Loucy (cell line): Measurements from ENCODE around the gene LRRC66.

Source experiments
- H2AFZ ChIP-seq: fragments of 200-600 bp; sonication (generic); 2 replicates; pipeline ENCODE4 v1.6.0; 2016; ENCODE audit warnings: antibody characterized with exemption, mild to moderate bottlenecking, low read length, moderate library complexity
- H3F3A ChIP-seq: fragments of 200-600 bp; 2 replicates; pipeline ENCODE4 v1.6.0; 2016; ENCODE audit warnings: antibody characterized with exemption, low read depth, mild to moderate bottlenecking
- H3K27me3 ChIP-seq: fragments of 200-600 bp; sonication (generic); 2 replicates; pipeline ENCODE4 v1.6.1; 2014; ENCODE audit warnings: low read length, mild to moderate bottlenecking; ENCODE audit not compliant: insufficient read depth, poor library complexity, severe bottlenecking
- H3K36me3 ChIP-seq: fragments of 200-600 bp; sonication (generic); 2 replicates; pipeline ENCODE4 v1.6.1; 2016; ENCODE audit warnings: low read length; ENCODE audit not compliant: insufficient read depth
- H3K4me1 ChIP-seq: fragments of 200-600 bp; sonication (generic); 2 replicates; pipeline ENCODE4 v1.5.1; 2014; ENCODE audit warnings: low read length, mild to moderate bottlenecking; ENCODE audit not compliant: insufficient read depth, poor library complexity, severe bottlenecking
- H3K4me2 ChIP-seq: fragments of 200-600 bp; sonication (generic); 2 replicates; pipeline ENCODE4 v1.6.0; 2014; ENCODE audit warnings: antibody characterized with exemption, low read length, low read depth, mild to moderate bottlenecking; ENCODE audit not compliant: poor library complexity, severe bottlenecking
- H3K4me3 ChIP-seq: fragments of 200-600 bp; sonication (generic); 2 replicates; pipeline ENCODE4 v1.5.1; 2014; ENCODE audit warnings: low read length, mild to moderate bottlenecking, mixed read lengths; ENCODE audit not compliant: poor library complexity, severe bottlenecking
- H3K79me2 ChIP-seq: fragments of 200-600 bp; sonication (generic); 2 replicates; pipeline ENCODE4 v1.6.1; 2014; ENCODE audit warnings: low read length; ENCODE audit not compliant: insufficient read depth
- H3K9ac ChIP-seq: fragments of 200-600 bp; sonication (generic); 2 replicates; pipeline ENCODE4 v1.6.0; 2014; ENCODE audit warnings: mild to moderate bottlenecking, low read depth, low read length, moderate library complexity; ENCODE audit not compliant: poor library complexity, severe bottlenecking
- H3K9me2 ChIP-seq: fragments of 200-600 bp; sonication (generic); replicated peaks from 2 replicates; pipeline ENCODE4 v1.6.1; 2016; ENCODE audit warnings: low read depth, low read length, mixed read lengths
- H3K9me3 ChIP-seq: fragments of 200-600 bp; sonication (generic); 2 replicates; pipeline ENCODE4 v1.6.1; 2014; ENCODE audit warnings: mild to moderate bottlenecking, antibody characterized with exemption, low read length, low read depth; ENCODE audit not compliant: insufficient read depth
- H4K20me1 ChIP-seq: fragments of 200-600 bp; sonication (generic); 2 replicates; pipeline ENCODE4 v1.6.0; 2014; ENCODE audit warnings: antibody characterized with exemption, low read length, mild to moderate bottlenecking; ENCODE audit not compliant: insufficient read depth, poor library complexity, severe bottlenecking
- EZH2phosphoT487 ChIP-seq: fragments of 200-600 bp; IDR thresholded peaks from 2 replicates; pipeline ENCODE4 v1.6.1; 2018; ENCODE audit warnings: antibody characterized with exemption, mild to moderate bottlenecking, moderate library complexity, borderline replicate concordance
- TF ChIP-seq, protein P1 (sequence below): fragments of 200-600 bp; sonication (generic); conservative IDR thresholded peaks from 2 replicates; pipeline ENCODE4 v1.5.1; 2014; ENCODE audit warnings: mild to moderate bottlenecking, antibody characterized with exemption, low read length

Gene LRRC66

DNA sequence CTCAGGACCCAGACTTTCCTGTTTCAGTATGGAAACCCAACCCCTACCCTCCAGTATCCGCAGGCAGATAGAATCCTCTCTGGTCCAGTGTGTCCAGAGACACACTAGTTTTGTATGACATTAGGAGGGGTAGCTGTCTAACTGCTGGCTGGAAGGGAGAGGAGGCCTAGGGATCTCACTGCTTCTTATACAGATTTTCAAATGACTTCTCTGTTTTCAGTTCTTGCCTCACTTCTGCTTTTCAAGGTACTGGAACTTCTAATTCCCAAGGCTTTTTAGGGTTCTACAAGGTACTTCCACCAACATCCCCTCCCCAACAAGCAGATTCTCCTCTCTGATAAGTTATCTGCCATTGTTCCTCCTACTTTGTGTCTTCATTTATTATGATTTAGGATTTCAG lies 11.8 kb upstream of the LRRC66 start:
- no peak overlapping the region for H2AFZ ChIP-seq
- no peaks in the 10 kb centered on the region for H3F3A ChIP-seq
- no peaks in the 10 kb centered on the region for H3K9me2 ChIP-seq
- no peaks in the 10 kb centered on the region for H3K36me3 ChIP-seq
- H3K9ac ChIP-seq: no peak overlapping the region
- H3K4me3 ChIP-seq: no peak overlapping the region
- no peak overlapping the region for H3K4me2 ChIP-seq
- 0 out of 2 replicates have a peak, but pooled peaks cover 5% of the 10 kb centered on the region for H3K79me2 ChIP-seq
- H3K4me1 ChIP-seq: peaks cover 14% of the 10 kb centered on the region
- TF ChIP-seq, protein P1, sequence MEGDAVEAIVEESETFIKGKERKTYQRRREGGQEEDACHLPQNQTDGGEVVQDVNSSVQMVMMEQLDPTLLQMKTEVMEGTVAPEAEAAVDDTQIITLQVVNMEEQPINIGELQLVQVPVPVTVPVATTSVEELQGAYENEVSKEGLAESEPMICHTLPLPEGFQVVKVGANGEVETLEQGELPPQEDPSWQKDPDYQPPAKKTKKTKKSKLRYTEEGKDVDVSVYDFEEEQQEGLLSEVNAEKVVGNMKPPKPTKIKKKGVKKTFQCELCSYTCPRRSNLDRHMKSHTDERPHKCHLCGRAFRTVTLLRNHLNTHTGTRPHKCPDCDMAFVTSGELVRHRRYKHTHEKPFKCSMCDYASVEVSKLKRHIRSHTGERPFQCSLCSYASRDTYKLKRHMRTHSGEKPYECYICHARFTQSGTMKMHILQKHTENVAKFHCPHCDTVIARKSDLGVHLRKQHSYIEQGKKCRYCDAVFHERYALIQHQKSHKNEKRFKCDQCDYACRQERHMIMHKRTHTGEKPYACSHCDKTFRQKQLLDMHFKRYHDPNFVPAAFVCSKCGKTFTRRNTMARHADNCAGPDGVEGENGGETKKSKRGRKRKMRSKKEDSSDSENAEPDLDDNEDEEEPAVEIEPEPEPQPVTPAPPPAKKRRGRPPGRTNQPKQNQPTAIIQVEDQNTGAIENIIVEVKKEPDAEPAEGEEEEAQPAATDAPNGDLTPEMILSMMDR: no peak
- TF ChIP-seq EZH2phosphoT487: no peak
- no peaks in the 10 kb centered on the region for H4K20me1 ChIP-seq
- H3K27me3 ChIP-seq: no peaks in the 10 kb centered on the region
- no peaks in the 10 kb centered on the region for H3K9me3 ChIP-seq

DNA sequence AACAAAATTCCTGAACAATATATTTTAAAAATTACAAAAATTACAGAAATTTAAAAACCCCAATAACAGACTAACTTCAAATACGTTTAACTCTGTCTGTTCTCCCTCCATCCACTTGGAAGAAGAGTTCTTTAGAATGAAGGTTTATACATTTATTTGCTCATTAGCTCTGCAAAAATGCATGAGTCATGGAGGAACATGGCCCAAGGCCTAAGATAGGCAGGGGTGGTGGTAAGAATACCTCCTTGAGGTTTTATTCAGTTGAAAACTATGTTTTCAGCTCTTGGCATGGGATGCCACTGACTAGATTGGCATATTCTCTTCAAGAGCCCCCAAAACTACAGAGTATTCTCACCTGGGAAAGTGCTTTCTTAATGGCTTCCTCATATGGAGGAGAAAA lies 8.8 kb upstream of the LRRC66 start:
- Histone ChIP-seq H3K79me2 (no peaks in the 10 kb centered on the region), H3K4me3 (no peak overlapping the region), H3K4me2 (no peak overlapping the region), H3K9me2 (no peaks in the 10 kb centered on the region), H4K20me1 (no peaks in the 10 kb centered on the region), H3K36me3 (no peaks in the 10 kb centered on the region), H3K27me3 (no peaks in the 10 kb centered on the region), H3K4me1 (no peaks in the 10 kb centered on the region), H2AFZ (no peak overlapping the region), H3F3A (no peaks in the 10 kb centered on the region), H3K9ac (no peak overlapping the region), H3K9me3 (no peaks in the 10 kb centered on the region)
- TF ChIP-seq, protein P1: no peak
- TF ChIP-seq EZH2phosphoT487: no peak

DNA sequence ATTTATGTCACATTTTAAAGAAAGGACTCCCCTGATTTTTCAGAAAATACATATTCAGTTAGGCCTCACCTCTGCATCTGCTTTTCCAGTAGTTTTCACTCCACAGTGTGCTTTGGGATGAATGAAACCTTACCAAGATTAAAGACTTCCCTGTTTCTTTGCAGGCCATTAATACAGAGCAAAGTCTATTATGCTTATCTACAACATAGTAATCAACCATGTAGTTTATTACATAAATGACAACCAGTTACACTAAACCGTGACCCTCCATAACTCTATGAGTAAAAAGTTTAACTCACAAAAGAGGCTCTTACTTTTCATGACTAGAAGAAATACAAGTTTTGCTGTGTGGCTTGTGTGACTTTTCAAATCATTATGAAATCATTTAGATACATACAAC lies 2.3 kb downstream of the LRRC66 start:
- no peaks in the 10 kb centered on the region for H3F3A ChIP-seq
- H3K4me1 ChIP-seq: no peaks in the 10 kb centered on the region
- H3K27me3 ChIP-seq: no peaks in the 10 kb centered on the region
- no peaks in the 10 kb centered on the region for H3K79me2 ChIP-seq
- H4K20me1 ChIP-seq: no peaks in the 10 kb centered on the region
- H3K9me3 ChIP-seq: no peaks in the 10 kb centered on the region
- no peak overlapping the region for H3K4me2 ChIP-seq
- H3K4me3 ChIP-seq: no peak overlapping the region
- H2AFZ ChIP-seq: no peak overlapping the region
- no peak overlapping the region for H3K9ac ChIP-seq
- H3K36me3 ChIP-seq: no peaks in the 10 kb centered on the region
- TF ChIP-seq, protein P1: no peak
- TF ChIP-seq EZH2phosphoT487: no peak
- no peaks in the 10 kb centered on the region for H3K9me2 ChIP-seq
